Epithelial cell of esophagus (primary cell): ENCODE results near the gene F2RL3.
A peak's percentile ranks its signal among the peaks of the same experiment; 100 is the strongest.
"Not testable (repeated sequence)": the region's sequence is repeated elsewhere in the genome, so short reads cannot be mapped to it uniquely, and the experiment has no call there.

Experiments used
- DNase-seq: peaks from one replicate; pipeline ENCODE4 v3.0.0; 2010; ENCODE audit warnings: low read depth
- H3K4me3 ChIP-seq: 2 replicates; pipeline ENCODE4 v1.5.1; 2011; ENCODE audit warnings: mild to moderate bottlenecking, low read length, control low read depth
- TF ChIP-seq, protein P1 (sequence below): IDR thresholded peaks from 2 replicates; pipeline ENCODE4 v1.5.1; 2011; ENCODE audit warnings: low read depth, mild to moderate bottlenecking, low read length, control low read depth, inconsistent platforms; ENCODE audit not compliant: insufficient read depth; ENCODE audit errors: missing control alignments

F2RL3 gene

DNA sequence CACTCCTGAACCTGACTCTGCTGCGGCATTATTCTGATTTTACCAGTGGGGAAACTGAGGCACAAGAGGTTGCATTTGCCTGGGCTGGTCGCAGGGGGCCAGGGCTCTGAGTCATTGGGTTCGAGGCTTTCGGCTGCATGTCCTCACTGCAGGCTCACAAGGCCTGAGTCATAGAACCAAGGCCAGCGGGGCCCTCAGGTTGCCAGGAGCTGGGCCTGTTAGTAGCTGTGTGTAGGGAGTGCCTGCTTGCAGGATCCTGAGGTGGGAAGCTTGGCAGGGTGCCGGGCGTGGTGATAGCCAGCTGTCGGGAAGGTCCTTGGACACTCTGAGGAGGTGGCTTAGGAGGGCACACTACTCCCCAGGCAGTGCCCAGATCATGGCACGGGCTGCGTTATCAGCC, 21.6 kb upstream of the F2RL3 start:
- TF ChIP-seq, protein P1, sequence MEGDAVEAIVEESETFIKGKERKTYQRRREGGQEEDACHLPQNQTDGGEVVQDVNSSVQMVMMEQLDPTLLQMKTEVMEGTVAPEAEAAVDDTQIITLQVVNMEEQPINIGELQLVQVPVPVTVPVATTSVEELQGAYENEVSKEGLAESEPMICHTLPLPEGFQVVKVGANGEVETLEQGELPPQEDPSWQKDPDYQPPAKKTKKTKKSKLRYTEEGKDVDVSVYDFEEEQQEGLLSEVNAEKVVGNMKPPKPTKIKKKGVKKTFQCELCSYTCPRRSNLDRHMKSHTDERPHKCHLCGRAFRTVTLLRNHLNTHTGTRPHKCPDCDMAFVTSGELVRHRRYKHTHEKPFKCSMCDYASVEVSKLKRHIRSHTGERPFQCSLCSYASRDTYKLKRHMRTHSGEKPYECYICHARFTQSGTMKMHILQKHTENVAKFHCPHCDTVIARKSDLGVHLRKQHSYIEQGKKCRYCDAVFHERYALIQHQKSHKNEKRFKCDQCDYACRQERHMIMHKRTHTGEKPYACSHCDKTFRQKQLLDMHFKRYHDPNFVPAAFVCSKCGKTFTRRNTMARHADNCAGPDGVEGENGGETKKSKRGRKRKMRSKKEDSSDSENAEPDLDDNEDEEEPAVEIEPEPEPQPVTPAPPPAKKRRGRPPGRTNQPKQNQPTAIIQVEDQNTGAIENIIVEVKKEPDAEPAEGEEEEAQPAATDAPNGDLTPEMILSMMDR, result no peak
- DNase-seq, result peak; percentile 50

DNA sequence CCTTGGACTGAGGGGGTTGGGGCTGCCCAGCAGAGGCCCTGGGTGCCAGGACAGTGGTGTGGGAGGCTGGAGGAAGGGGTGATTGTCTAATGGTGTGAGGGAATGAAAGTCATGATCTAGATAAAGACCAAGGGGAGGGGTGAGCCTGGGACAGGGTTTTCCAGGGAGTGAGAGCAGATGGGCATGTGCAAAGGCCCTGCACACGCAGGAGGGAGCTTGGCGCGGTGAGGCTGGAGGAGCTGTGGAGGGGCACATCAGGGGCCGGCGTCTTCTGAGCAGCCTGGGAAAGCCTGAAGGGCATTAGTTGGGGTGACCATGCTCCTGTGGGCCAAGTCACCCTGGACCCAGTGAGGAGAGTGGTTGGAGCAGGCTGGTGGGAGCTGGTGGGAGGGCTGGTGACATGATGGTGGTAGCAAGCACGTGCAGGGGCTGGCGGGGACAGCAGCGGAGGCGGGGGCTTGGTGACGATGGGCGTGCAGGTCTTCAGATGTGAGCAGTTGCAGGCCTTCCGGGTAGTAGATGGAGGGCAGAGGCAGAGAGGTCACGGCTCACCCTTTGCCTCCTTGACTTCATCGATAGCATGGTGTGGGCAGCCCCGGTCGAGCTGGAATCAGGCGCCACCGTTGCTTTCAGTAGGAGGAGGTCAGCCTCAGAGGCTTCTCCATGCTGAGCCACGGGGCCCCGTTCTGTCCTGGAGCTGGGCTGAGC, 20.2 kb upstream of the F2RL3 start:
- DNase-seq, result no peak
- no peak overlapping the region for H3K4me3 ChIP-seq
- TF ChIP-seq, protein P1, result no peak

More for the DNA sequence above, 21.6 kb upstream of the F2RL3 start:
- H3K4me3 ChIP-seq, result no peak overlapping the region

DNA sequence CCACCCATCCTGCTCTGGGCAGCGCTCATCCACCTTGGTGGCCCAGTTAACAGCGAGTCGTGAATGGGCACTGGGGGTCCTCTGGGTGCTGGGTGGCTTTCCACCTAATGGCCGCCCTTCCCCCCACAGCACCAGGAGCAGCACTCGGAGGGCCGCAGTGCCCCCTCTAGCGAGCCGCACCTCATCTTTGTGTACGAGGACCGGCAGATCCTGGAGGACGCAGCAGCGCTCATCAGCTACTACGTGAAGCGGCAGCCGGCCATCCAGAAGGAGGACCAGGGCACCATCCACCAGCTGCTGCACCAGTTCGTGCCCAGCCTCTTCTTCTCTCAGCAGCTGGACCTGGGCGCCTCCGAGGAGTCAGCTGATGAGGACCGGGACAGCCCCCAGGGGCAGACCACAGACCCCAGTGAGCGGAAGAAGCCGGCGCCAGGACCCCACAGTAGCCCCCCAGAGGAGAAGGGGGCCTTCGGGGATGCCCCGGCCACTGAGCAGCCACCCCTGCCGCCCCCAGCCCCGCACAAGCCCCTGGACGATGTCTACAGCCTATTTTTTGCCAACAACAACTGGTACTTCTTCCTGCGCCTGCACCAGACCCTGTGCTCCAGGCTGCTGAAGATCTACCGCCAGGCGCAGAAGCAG, 19.3 kb upstream of the F2RL3 start:
- TF ChIP-seq, protein P1, result no peak
- no peak for DNase-seq

DNA sequence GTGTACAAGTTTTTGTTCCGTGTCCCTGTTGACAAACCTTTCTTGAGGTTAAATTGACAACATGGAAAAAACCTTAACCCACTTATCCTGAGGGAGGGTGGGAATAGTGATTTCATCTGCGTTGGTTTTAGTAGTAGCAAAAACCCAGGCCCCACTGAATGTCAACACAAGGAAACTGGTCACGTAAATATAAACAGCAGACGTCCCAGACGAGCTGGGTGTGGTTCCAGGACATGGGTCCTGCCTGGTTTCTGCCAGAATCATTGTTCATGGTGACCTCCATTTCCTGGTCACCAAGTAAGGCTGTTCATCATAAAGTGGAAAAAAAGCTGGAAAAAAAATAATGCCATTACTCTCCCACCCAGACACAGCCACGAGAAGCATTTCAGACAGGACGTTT, 16.9 kb upstream of the F2RL3 start:
- no peak for DNase-seq
- H3K4me3 ChIP-seq, result no peak overlapping the region
- TF ChIP-seq, protein P1, result no peak

More for the DNA sequence above, 19.3 kb upstream of the F2RL3 start:
- no peak overlapping the region for H3K4me3 ChIP-seq

GRCh38 chr19:16872728-16873127, 16.1 kb upstream of the F2RL3 start:
- H3K4me3 ChIP-seq, result no peak overlapping the region
- no peak for DNase-seq
- TF ChIP-seq, protein P1, result no peak

GRCh38 chr19:16873594-16873993, 15.2 kb upstream of the F2RL3 start:
- no peak overlapping the region for H3K4me3 ChIP-seq
- TF ChIP-seq, protein P1, result no peak
- no peak for DNase-seq

DNA sequence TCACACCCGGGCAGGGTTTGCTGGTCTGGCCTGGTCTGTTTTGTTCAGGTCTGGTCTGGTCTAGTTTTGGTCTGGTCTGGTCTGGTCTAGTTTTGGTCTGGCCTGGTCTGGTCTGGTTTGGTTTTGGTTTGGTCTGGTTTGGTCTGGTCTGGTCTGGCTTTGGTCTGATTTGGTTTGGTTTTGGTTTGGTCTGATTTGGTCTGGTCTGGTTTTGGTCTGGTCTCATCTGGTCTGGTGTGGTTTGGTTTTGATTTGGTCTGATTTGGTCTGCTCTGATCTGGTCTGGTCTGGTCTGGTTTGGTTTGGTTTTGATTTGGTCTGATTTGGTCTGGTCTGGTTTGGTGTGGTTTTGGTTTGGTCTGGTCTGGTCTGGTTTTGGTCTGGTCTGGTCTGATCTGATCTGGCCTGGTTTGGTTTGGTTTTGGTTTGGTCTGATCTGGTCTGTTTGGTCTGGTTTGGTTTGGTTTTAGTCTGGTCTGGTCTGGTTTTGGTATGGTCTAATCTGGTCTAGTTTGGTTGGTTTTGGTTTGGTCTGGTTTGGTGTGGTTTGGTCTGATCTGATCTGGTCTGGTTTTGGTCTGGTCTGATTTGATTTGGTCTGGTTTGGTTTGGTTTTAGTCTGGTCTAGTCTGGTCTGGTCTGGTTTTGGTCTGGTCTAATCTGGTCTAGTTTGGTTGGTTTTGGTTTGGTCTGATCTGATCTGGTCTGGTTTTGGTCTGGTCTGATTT, 14.4 kb upstream of the F2RL3 start:
- TF ChIP-seq, protein P1, result no peak
- DNase-seq, result no peak
- no peak overlapping the region for H3K4me3 ChIP-seq

DNA sequence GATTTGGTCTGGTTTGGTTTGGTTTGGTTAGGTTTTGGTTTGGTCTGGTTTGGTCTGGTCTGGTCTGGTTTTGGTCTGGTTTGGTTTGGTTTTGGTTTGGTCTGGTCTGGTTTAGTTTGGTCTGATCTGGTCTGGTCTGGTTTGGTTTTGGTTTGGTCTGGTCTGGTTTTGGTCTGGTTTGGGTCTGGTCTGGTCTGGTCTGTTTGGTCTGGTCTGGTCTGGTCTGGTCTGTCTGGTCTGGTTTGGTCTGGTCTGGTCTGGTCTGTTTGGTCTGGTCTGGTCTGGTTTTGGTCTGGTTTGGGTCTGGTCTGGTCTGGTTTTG, 13.9 kb upstream of the F2RL3 start:
- not testable (repeated sequence) for DNase-seq, H3K4me3 ChIP-seq
